GM19438 (cell line): ENCODE measurements around the gene ALG9.
A peak's percentile ranks its signal among the peaks of the same experiment; 100 is the strongest.
"Not testable (repeated sequence)": the region's sequence is repeated elsewhere in the genome, so short reads cannot be mapped to it uniquely, and the experiment has no call there.

Experiments used
- ATAC-seq: cut with Tn5 transposase; IDR thresholded peaks from one replicate; pipeline ENCODE4 v1.9.1; 2021; ENCODE audit warnings: low read depth; ENCODE audit not compliant: unreplicated experiment

The ALG9 gene

DNA sequence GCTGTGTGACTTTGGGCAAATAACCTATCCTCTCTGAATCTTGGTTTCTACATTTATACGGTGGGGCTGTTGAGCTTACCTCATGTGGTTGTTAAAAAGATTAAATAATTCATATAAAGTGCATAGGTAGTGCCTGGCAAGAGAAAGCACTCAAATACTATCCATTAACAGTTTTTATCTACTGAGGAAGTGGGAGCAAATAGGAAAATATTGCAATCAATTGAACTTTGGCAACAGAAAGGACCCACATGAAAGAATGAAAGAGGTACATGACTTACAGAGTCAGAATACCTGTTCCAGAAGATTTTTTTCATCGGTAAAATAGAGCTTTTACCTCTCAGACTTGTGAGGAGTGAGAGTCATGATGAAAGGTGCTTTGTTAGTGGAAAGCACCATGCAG is 98.8 kb downstream of the ALG9 start:
- no peak for ATAC-seq

- ATAC-seq: not testable (repeated sequence)
These were observed 100.2 kb downstream of the ALG9 start for GRCh38 chr11:111771205-111771604.

DNA sequence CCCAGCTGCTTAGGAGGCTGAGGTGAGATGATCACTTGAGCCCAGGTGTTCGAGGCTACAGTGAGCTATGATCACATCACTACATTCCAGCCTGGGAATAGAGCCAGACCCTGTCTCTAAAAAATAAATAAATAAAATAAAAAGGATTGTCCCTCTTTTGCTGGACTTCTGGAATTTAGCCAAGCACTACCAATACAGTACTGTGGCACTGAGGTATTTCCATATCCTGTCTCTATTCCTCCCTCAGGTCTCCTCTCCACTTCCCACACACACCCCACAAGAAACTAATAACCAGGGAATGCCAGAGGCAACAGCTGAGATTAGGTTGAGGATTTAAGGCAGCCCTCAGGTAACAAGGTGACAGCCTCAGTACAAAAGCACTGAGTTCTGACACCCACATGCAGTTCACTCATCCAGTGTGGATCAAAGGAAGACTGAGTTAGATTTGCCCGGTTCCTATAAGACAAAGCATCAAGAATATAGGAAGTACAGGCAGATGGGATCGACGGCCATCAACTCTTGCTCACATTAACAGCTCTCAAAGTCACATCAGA is 100.7 kb downstream of the ALG9 start:
- no peak for ATAC-seq

- peak; percentile 2 for ATAC-seq
These were observed 104.6 kb downstream of the ALG9 start for GRCh38 chr11:111766834-111767142.

GRCh38 chr11:111765984-111766833 is 105.2 kb downstream of the ALG9 start, which contains the start of gene PPP2R1B:
Gene PPP2R1B (minus strand): TSS chr11:111766389. CDS start chr11:111766361, 28 bp downstream.
- ATAC-seq: peak; percentile 87

GRCh38 chr11:111765320-111765983 is 105.9 kb downstream of the ALG9 start:
- ATAC-seq: peak; percentile 42

GRCh38 chr11:111764621-111765020 is 106.8 kb downstream of the ALG9 start:
- no peak for ATAC-seq

DNA sequence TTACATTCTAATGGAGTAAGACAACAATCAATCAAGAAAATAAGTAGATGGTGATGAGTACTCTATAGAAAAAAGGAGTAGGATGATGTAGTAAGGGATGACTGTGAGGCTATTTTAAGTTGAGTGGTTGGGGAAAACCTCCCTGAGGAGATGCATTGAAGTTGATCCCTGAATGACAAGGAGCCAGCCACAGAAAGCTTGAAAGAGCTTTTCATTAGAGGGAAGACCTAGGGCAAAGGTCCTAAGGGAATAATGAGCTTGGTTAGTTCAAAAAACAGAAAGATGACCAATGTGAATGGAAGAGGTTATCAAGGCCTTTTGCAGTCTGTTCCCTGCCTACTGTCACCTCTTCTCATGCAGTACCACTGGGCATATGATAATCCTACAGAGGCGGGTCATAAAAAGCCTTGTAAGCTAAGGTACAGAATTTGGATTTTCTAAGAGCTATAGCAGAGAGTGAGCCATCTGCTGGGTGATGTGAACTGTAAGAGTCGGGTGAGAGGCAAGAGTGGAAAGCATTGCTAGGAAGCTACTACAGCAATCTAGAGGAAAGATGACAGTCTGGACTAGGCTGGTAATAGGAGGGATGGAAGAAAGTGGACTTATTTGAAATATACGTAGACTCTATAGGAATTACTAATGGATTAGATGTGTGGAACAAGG is 108.3 kb downstream of the ALG9 start:
- no peak for ATAC-seq

- ATAC-seq: no peak
These were observed 108.9 kb downstream of the ALG9 start for GRCh38 chr11:111762526-111762925.

DNA sequence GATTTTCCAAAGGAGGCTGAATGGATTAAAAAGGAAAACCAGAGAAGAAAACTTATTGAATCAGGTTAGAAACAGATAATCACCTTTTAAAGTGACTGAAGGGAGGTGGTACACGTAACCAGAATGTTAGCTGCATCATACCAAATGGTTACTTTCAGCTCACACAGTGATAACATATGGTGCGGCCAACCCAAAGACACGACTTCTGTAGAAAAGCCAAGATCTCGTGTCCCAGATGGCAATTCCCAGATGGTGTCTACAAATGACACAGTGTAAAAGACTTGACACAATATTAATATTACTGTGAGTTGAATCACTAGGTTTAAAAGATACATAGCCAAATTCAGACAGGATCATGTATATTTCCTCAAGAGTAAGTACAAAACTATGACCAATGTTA is 110.3 kb downstream of the ALG9 start:
- ATAC-seq: no peak

DNA sequence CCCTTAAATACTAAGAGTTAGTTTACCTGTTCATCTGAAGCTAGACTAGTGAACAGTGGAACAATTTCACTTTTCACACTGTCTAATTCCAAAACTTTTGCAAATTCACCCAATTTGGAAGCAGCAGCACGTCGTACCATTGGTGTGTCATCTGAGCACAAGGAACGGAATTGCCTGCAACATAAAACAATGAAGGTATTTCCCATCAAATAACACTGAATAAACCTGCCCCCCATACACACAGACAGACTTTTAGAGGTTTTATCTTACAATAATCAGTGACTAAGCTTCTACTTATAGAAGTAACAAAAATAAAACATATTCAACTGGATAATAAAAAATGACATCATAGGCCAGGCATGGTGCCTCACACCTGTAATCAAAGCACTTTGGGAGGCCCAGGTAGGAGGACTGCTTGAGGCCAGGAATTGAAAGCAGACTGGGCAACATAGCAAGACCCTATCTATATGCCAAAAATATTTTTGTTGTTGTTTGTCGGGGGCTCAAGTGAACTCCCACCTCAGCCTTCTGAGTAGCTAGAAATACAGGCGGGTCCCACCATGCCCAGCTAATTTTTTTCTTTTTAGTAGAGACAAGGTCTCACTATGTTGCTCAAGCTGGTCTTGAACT is 111.5 kb downstream of the ALG9 start:
- ATAC-seq: no peak

DNA sequence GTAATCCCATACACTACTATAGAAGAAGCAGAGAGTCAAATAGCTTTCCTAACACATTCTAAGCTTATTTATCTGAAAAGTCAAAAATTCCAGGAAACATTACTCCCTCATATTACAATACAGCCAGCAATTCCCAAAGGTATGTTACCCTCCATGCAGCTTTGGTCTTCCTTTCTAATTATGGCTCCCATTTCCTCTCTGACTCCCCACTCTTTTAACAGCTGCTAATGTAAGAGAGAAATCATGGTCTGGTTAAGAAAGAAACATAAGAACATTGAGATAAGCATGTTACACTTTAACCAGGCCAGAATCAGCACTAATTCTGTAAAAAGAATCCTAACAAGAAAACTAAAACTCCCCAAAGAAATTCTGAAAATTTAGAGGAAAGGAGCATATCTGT is 112.0 kb downstream of the ALG9 start:
- no peak for ATAC-seq

DNA sequence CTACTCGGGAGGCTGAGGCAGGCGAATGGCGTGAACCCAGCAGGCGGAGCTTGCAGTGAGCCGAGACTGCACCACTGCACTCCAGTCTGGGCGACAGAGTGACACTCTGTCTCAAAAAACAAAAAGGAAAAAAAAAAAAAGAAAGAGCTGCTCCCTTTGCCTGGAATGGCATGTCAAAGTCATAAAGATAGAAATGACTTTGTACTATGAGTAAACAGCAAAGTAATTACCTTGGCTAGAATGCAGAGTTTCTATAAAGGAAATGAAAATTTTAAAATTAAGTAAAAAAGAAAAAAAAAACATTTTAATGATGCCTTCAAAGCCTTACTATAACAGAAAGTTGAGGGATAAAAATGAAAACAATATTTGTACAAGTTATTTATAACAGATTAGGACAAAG is 115.3 kb downstream of the ALG9 start:
- no peak for ATAC-seq

GRCh38 chr11:111749646-111750045 is 121.7 kb downstream of the ALG9 start:
- no peak for ATAC-seq

DNA sequence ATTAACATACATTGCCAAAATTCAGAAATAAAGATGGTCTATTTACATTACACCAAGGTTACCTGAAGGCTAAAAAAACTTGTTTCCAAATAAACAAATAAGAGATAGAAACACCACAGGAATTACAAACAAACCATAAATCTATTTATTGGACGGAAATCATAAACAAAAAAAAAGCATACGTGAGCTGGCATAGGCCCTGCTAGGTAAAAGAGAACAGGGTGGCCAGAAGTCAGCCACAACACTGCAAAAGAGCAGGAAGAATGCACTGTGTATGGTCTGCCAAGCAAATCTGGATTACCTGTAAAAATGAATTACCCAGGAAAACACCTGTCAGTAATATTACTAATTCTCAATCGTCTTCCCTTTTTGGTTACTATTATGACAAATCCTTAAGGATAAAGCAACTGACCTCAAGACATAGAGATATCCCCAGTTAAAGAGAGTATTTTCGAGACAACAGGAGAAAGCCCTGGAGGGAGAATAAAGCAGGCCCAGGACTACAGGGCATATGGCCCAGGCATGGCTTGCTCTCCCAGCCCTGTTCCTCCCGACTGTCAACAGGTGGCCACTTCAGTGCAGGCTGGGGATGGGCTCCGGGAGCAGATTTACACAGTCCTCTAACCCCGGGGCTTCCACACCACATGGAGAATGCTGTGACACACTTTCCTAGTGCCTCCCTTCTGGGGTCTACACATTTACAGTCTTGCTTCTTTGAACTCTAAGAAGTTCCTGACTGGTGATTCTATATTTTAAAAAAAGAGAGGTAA is 123.2 kb downstream of the ALG9 start:
- ATAC-seq: no peak

DNA sequence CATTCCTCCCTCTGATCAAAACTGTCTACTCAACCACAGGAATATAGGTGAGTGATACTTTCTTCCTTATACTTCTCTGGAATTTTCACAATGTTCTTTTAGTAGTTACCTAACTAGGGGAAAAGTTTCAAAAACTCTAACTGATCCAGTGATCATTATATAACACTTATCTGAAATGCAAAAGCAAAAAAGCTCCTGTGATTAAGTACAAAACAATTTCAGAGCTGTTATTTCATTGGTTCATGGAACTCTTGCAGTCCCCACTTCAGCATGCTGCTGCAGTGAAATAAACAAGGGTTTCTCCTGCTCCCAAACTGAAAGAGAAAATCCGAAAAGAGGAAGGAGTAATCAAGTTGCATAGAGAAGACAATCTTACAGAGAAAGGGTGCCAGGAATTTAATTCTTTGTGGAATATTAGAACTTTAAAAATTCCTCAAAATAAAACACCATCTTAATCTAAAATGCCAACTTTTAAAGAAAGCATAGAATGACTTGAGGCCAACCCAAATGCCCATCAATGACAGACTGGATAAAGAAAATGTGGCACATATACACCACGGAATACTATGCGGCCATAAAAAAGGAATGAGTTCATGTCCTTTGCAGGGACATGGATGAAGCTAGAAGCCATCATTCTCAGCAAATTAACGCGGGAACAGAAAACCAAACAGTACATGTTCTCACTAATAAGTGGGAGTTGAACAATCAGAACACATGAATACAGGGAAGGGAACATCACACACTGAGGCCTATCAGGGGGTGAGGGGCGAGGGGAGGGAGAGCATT is 125.5 kb downstream of the ALG9 start:
- no peak for ATAC-seq

DNA sequence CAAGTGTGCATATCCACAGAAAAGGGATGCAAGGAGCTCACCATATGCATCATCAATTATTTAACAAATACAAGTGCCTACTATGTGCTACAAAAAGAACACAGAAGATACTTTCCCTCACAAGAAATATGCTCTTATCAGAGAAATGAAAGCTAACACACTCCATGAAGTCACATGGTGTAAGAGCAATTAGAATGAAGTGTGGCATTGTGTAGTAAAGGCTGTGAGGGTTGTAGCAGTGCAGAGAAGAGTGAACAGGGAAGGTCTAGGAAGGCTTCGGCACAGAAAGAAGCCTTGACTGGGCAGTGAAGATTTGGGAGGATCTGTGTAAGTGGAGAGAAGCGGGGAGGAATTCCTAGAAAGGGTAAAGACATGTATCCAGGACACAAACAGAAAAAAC is 127.7 kb downstream of the ALG9 start:
- ATAC-seq: no peak

GRCh38 chr11:111741751-111742150 is 129.6 kb downstream of the ALG9 start:
- ATAC-seq: no peak

GRCh38 chr11:111739299-111739698 is 132.1 kb downstream of the ALG9 start:
- no peak for ATAC-seq
